NCI-H187 treated with DMSO at 0.1 percent for 48 hours (cell line): ENCODE data around the gene PDK3.

Experiments
- DNase-seq: peaks from one replicate; lab custom pipeline; 2025; lab: John Stamatoyannopoulos, UW

PDK3 gene

GRCh38 chrX:24553011-24553410, 87.9 kb downstream of the PDK3 start:
- no peak for DNase-seq

- no peak for DNase-seq
These were observed 96.0 kb downstream of the PDK3 start for GRCh38 chrX:24561121-24561520.

GRCh38 chrX:24563291-24564010, 98.4 kb downstream of the PDK3 start:
- no peak for DNase-seq

GRCh38 chrX:24566240-24566639, 101.2 kb downstream of the PDK3 start:
- DNase-seq: no peak

- no peak for DNase-seq
These were observed 102.1 kb downstream of the PDK3 start for GRCh38 chrX:24567169-24567568.

GRCh38 chrX:24574743-24575142, 109.7 kb downstream of the PDK3 start:
- DNase-seq: no peak

GRCh38 chrX:24575496-24575895, 110.4 kb downstream of the PDK3 start:
- DNase-seq: no peak

GRCh38 chrX:24577091-24577490, 112.0 kb downstream of the PDK3 start:
- DNase-seq: no peak
